H9 (cell line): ENCODE measurements around the gene ZIC4. TPM values are rescaled to one million over a fixed set of nuclear protein-coding genes. Genes with fewer than 3 reads are reported as not detected.
A peak's percentile ranks its signal among the peaks of the same experiment; 100 is the strongest.

Experiments used
- DNase-seq: peaks from one replicate; pipeline ENCODE4 v3.0.0-alpha.2; 2017
- H2AFZ ChIP-seq: one replicate; pipeline ENCODE4 v1.6.1; 2013; ENCODE audit warnings: mild to moderate bottlenecking, low read length, control low read depth, moderate library complexity
- H2AK5ac ChIP-seq: 2 replicates; pipeline ENCODE4 v1.6.1; 2013; ENCODE audit warnings: low read length, control low read depth, mixed read lengths; ENCODE audit not compliant: insufficient read length
- H2BK120ac ChIP-seq: one replicate; pipeline ENCODE4 v1.6.1; 2013; ENCODE audit warnings: low read depth, mild to moderate bottlenecking, low read length, control low read depth, inconsistent platforms; ENCODE audit not compliant: poor library complexity, severe bottlenecking
- H2BK12ac ChIP-seq: 2 replicates; pipeline ENCODE4 v1.6.1; 2013; ENCODE audit warnings: low read length, control low read depth, mixed read lengths, low read depth; ENCODE audit not compliant: insufficient read length
- H2BK15ac ChIP-seq: 2 replicates; pipeline ENCODE4 v1.6.1; 2013; ENCODE audit warnings: low read depth, low read length, control low read depth
- H2BK20ac ChIP-seq: one replicate; pipeline ENCODE4 v1.6.1; 2013; ENCODE audit warnings: low read depth, mild to moderate bottlenecking, low read length, control low read depth, inconsistent platforms; ENCODE audit not compliant: poor library complexity, severe bottlenecking
- H2BK5ac ChIP-seq: 2 replicates; pipeline ENCODE4 v1.6.1; 2013; ENCODE audit warnings: low read length, control low read depth, mixed read lengths; ENCODE audit not compliant: insufficient read length
- H3K14ac ChIP-seq: 2 replicates; pipeline ENCODE4 v1.6.1; 2013; ENCODE audit warnings: low read length, control low read depth; ENCODE audit not compliant: insufficient read depth
- H3K18ac ChIP-seq: 2 replicates; pipeline ENCODE4 v1.6.1; 2013; ENCODE audit warnings: low read depth, mild to moderate bottlenecking, mixed read lengths, low read length, control low read depth; ENCODE audit not compliant: insufficient read length
- H3K23ac ChIP-seq: 2 replicates; pipeline ENCODE4 v1.6.1; 2013; ENCODE audit warnings: low read length, control low read depth, mixed read lengths, low read depth; ENCODE audit not compliant: insufficient read length
- H3K23me2 ChIP-seq: 2 replicates; pipeline ENCODE4 v1.6.1; 2013; ENCODE audit warnings: low read depth, mild to moderate bottlenecking, mixed read lengths, low read length, control low read depth; ENCODE audit not compliant: insufficient read length, poor library complexity, severe bottlenecking
- H3K27ac ChIP-seq: 2 replicates; pipeline ENCODE4 v1.5.1; 2013; ENCODE audit warnings: low read length, control low read depth, mixed read lengths, low read depth; ENCODE audit not compliant: insufficient read length
- H3K27me3 ChIP-seq: 2 replicates; pipeline ENCODE4 v1.6.1; 2013; ENCODE audit warnings: low read length, control low read depth, inconsistent platforms; ENCODE audit not compliant: insufficient read depth
- H3K4ac ChIP-seq: 2 replicates; pipeline ENCODE4 v1.6.1; 2013; ENCODE audit warnings: low read depth, mild to moderate bottlenecking, control low read depth, inconsistent platforms, low read length, moderate library complexity
- H3K4me1 ChIP-seq: 2 replicates; pipeline ENCODE4 v1.6.1; 2013; ENCODE audit warnings: low read length, control low read depth, inconsistent platforms; ENCODE audit not compliant: insufficient read depth
- H3K4me2 ChIP-seq: 2 replicates; pipeline ENCODE4 v1.6.1; 2013; ENCODE audit warnings: low read length, control low read depth, mixed read lengths; ENCODE audit not compliant: insufficient read length, insufficient read depth
- H3K56ac ChIP-seq: 2 replicates; pipeline ENCODE4 v1.6.1; 2013; ENCODE audit warnings: low read depth, mild to moderate bottlenecking, mixed read lengths, low read length, control low read depth; ENCODE audit not compliant: insufficient read length
- H3K79me1 ChIP-seq: 2 replicates; pipeline ENCODE4 v1.6.1; 2013; ENCODE audit warnings: low read depth, mild to moderate bottlenecking, moderate library complexity, low read length, control low read depth, inconsistent platforms; ENCODE audit not compliant: insufficient read depth, poor library complexity, severe bottlenecking
- H3K79me2 ChIP-seq: 2 replicates; pipeline ENCODE4 v1.6.1; 2013; ENCODE audit warnings: low read length, control low read depth, inconsistent platforms; ENCODE audit not compliant: insufficient read depth
- H3K9ac ChIP-seq: 2 replicates; pipeline ENCODE4 v1.6.1; 2013; ENCODE audit warnings: low read length, control low read depth, mixed read lengths; ENCODE audit not compliant: insufficient read length; ENCODE audit errors: extremely low read depth
- H3K9me3 ChIP-seq: one replicate; pipeline ENCODE4 v1.6.1; 2013; ENCODE audit warnings: low read depth, low read length, inconsistent platforms; ENCODE audit not compliant: control insufficient read depth
- H3T11ph ChIP-seq: one replicate; pipeline ENCODE4 v1.6.1; 2013; ENCODE audit warnings: mild to moderate bottlenecking, low read length, control low read depth, inconsistent platforms
- H4K20me1 ChIP-seq: one replicate; pipeline ENCODE4 v1.6.1; 2013; ENCODE audit not compliant: control insufficient read depth, insufficient read length, insufficient read depth
- H4K5ac ChIP-seq: 2 replicates; pipeline ENCODE4 v1.6.1; 2013; ENCODE audit warnings: low read depth, mild to moderate bottlenecking, mixed read lengths, low read length, control low read depth; ENCODE audit not compliant: insufficient read length
- H4K8ac ChIP-seq: replicated peaks from 2 replicates; pipeline ENCODE4 v1.6.1; 2013; ENCODE audit warnings: low read length, control low read depth, mixed read lengths, low read depth; ENCODE audit not compliant: insufficient read length
- H4K91ac ChIP-seq: 2 replicates; pipeline ENCODE4 v1.6.1; 2013; ENCODE audit warnings: low read depth, mild to moderate bottlenecking, moderate library complexity, mixed read lengths, low read length, control low read depth; ENCODE audit not compliant: insufficient read length
- H3K27ac Mint-ChIP-seq, 3 experiments: 2 replicates in 2 of 3; 3 replicates in 1 of 3; pipeline ENCODE4 v1.8.0; 2020 to 2021; ENCODE audit warnings: mixed read lengths in 3 of 3, mild to moderate bottlenecking in 1 of 3, moderate library complexity in 1 of 3
- H3K27me3 Mint-ChIP-seq: 2 replicates; pipeline ENCODE4 v1.8.0; 2021; ENCODE audit warnings: low read depth, mild to moderate bottlenecking, moderate library complexity, mixed read lengths
- H3K36me3 Mint-ChIP-seq, 3 experiments: 2 replicates in 2 of 3; 3 replicates in 1 of 3; pipeline ENCODE4 v1.8.0; 2020 to 2021; ENCODE audit warnings: low read depth in 3 of 3, mixed read lengths in 3 of 3; ENCODE audit not compliant: insufficient read depth in 1 of 3
- H3K4me1 Mint-ChIP-seq, 2 experiments: 2 replicates each; pipeline ENCODE4 v1.8.0; 2020; ENCODE audit warnings: mixed read lengths in 2 of 2
- H3K4me3 Mint-ChIP-seq, 2 experiments: 2 replicates in 1 of 2; 3 replicates in 1 of 2; pipeline ENCODE4 v1.8.0; 2020 to 2021; ENCODE audit warnings: mild to moderate bottlenecking in 2 of 2, mixed read lengths in 2 of 2, moderate library complexity in 1 of 2
- H3K9me3 Mint-ChIP-seq, 2 experiments: 2 replicates in 1 of 2; 3 replicates in 1 of 2; pipeline ENCODE4 v1.8.0; 2020; ENCODE audit warnings: mild to moderate bottlenecking in 2 of 2, mixed read lengths in 2 of 2, moderate library complexity in 1 of 2
- WGBS: extraction: QIAGEN DNeasy Blood & Tissue Kit; methylation state at CpG from one replicate; pipeline ENCODE4 v1.1.7; 2013; ENCODE audit warnings: missing lambda C conversion rate, low lambda C conversion rate, mixed read lengths; ENCODE audit not compliant: insufficient read length; ENCODE audit errors: extremely low coverage; 5-methylcytosine and 5-hydroxymethylcytosine counted together
- total RNA-seq: library from RNA; stranded (reverse); gene quantifications from 2 replicates; pipeline ENCODE4 v1.2.1, GENCODE V29; 2021
- TF ChIP-seq, protein P1 (sequence below): fragments of 200-600 bp; sonication (generic); conservative IDR thresholded peaks from 3 replicates; pipeline ENCODE4 v1.8.0; 2021; ENCODE audit warnings: antibody characterized with exemption, mild to moderate bottlenecking

The ZIC4 gene
- total RNA-seq, 1 experiment from 2014 or later: not detected

DNA sequence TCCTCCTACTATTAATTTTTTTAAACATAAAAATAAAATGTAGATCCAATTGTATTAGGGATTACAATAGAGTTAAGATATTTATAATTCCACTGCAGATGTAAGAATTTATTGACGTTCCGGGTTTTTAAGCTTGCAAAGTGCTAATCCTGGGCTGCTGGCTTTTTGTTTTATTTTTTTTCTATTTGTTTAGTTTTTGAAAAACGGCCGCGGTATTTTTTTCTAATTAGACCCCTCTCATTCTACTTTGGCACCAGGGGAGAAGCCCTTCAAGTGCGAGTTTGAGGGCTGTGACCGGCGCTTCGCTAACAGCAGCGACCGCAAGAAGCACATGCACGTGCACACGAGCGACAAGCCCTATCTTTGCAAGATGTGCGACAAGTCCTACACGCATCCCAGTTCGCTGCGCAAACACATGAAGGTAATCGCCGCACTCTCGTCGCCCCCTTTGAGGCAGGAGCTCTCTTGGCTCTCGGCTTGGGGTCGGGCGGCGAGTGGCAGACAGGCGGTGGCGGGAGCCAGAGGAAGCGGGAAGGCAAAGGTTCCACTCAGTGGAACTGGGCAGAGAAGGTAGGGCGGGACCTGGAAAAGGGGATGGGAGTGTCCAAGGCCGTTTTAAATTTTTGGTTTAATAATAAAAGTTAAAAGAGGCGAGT is 6.0 kb upstream of the ZIC4 start:
- no peak overlapping the region for H4K8ac ChIP-seq
- peaks cover 79% of the 10 kb centered on the region for H3K27me3 ChIP-seq
- H3K23me2 ChIP-seq: peaks cover 35% of the 10 kb centered on the region
- H2BK5ac ChIP-seq: no peak overlapping the region
- no peak overlapping the region for H3K14ac ChIP-seq
- no peak overlapping the region for H2BK12ac ChIP-seq
- no peaks in the 10 kb centered on the region for H4K20me1 ChIP-seq
- H2AK5ac ChIP-seq: no peak overlapping the region
- no peak overlapping the region for H2BK15ac ChIP-seq
- Mint-ChIP-seq H3K4me1 (peaks cover 16 to 70% of the 10 kb centered on the region in 2 experiments), H3K36me3 (no peaks in the 10 kb centered on the region; a peak in 1 of 7 replicates), H3K9me3 (peaks cover 0 to 3% of the 10 kb centered on the region in 2 experiments; a peak in 1 of 5 replicates), H3K27me3 (peaks cover 99% of the 10 kb centered on the region), H3K4me3 (peak overlapping the region in 1 of 2 experiments; percentile 79; a peak in 3 of 5 replicates), H3K27ac (no peak overlapping the region)
- H3K4me2 ChIP-seq: peak overlapping the region; percentile 70
- DNase-seq: peak; percentile 79
- H4K91ac ChIP-seq: no peak overlapping the region
- H3K79me1 ChIP-seq: no peaks in the 10 kb centered on the region
- no peak overlapping the region for H3K56ac ChIP-seq
- H2AFZ ChIP-seq: no peak overlapping the region
- no peak overlapping the region for H3K4ac ChIP-seq
- WGBS: no CpG with 5 or more reads among the region's 32 CpGs
- H3K9ac ChIP-seq: no peak overlapping the region
- H3K23ac ChIP-seq: no peak overlapping the region
- no peak overlapping the region for H2BK120ac ChIP-seq
- H3K18ac ChIP-seq: peak overlapping the region; percentile 21
- no peak overlapping the region for H3T11ph ChIP-seq
- no peaks in the 10 kb centered on the region for H3K9me3 ChIP-seq
- H4K5ac ChIP-seq: no peak overlapping the region
- no peak overlapping the region for H3K27ac ChIP-seq
- H3K79me2 ChIP-seq: no peaks in the 10 kb centered on the region
- H2BK20ac ChIP-seq: no peak overlapping the region
- H3K4me1 ChIP-seq: peaks cover 3% of the 10 kb centered on the region; the same call in 1 of the 2 replicates
- TF ChIP-seq, protein P1, sequence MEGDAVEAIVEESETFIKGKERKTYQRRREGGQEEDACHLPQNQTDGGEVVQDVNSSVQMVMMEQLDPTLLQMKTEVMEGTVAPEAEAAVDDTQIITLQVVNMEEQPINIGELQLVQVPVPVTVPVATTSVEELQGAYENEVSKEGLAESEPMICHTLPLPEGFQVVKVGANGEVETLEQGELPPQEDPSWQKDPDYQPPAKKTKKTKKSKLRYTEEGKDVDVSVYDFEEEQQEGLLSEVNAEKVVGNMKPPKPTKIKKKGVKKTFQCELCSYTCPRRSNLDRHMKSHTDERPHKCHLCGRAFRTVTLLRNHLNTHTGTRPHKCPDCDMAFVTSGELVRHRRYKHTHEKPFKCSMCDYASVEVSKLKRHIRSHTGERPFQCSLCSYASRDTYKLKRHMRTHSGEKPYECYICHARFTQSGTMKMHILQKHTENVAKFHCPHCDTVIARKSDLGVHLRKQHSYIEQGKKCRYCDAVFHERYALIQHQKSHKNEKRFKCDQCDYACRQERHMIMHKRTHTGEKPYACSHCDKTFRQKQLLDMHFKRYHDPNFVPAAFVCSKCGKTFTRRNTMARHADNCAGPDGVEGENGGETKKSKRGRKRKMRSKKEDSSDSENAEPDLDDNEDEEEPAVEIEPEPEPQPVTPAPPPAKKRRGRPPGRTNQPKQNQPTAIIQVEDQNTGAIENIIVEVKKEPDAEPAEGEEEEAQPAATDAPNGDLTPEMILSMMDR: no peak
